HG02588 (cell line): Measurements from ENCODE around the gene MYEOV.
A peak's percentile ranks its signal among the peaks of the same experiment; 100 is the strongest.

Source experiments
- ATAC-seq: cut with Tn5 transposase; IDR thresholded peaks from one replicate; pipeline ENCODE4 v1.9.1; 2021; ENCODE audit warnings: mild to moderate bottlenecking, moderate library complexity; ENCODE audit not compliant: unreplicated experiment

MYEOV gene

DNA sequence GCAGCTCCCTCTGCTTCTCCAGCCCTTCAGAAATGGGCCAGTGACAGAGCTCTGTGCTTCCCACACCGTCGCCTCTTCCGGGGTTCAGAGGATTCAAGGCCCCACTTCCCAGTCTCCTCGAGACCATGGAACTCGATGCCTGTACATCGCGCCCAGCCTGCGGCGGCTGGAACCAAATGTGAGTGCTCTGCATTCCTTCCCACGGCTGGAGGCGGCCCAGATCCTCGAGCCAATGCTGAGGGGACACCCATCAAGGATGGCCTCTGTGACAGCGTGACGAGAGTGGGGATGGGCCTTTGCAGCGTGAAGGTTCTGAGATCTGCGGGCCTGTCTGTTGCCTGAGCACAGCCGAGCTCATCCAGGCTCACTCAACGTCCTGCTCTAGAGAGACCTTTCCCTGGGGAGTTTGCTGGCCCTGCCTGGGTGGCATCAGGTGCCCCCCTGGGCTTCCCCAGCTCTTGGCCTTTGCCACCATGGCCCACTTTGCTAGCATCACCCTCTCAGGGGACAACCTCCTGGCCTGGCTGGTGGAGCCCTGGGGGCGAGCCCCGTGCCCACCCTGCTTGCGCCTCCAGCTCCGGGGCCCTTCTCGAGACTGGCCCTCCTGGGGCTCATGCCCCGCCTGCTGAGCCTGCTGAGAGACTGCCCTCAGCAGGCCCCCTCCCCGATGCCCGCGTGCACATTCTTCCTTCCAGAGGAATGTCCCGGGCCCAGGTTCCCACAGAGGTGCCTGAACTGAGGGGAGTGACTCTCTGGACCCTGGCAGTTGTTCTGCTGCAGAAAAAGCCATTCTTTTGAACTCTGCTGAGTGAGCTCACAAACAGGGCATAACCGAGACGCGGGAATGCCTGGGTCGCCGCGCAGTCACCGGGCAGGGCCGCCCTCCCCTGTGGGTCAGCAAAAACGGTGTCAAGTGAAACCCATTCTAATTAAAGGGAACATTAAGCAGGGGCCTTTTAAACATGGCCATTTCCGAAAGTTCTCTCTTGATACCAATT, 7.3 kb upstream of the MYEOV start:
- no peak for ATAC-seq

DNA sequence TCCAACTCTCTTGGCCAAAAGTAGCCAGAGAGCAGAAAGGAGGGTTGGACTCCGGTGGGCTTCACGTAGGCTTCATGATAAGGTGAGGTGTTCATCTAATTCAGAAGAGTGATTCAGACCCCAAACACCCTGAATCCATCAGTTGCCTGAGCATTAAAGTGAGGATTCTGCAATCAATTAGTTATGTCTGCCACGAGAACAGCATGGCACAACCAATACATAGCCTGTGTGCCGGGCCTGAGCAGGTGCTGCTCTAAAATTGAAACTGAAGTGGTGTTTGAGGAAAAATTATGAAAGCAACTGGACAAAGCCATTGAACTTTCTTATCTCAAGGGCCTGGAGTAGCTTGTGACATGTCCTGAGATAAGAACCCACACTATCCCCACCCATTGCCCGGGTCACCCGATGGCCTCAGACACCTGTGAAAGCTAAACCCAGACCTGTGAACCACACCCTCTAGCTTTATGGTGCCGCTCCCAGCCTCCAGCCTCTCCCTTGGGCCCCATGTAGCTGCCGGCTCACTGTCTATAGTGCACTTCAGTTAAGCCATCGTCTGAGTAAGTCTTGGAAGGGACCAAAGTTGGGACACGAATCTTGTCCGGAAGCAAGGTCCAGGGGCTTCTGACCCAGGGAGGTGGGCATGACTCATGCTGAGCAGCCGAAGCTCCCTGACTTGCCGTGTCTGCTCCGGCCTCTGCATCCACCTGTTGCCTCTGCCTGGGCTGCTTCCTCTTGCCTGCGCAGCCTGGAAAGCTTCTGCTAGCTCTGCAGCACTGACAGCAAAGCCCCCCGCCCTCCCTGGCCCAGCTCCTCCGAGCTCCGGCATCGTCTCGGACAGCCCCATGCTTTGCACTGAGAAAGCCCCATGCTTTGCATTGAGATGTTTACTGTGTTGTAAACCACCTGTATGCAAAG, 5.7 kb upstream of the MYEOV start:
- ATAC-seq = no peak

DNA sequence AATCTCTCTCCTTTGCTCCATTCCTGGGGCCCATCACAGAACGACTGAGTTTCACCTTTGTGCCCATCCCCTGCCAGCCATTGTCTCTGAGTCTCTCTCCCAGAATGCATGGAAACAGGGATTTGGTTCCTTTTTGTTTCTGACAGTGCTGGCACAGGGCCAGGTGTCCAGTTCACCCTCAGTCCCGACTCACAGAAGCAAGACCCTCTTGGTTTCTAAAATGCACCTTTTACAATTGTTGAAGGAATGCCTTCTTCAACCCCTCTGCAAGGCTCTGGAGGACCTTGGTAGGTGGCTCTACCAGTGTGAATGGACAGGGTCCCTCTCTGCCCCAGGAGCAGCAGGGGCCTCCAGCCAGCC, 5.1 kb upstream of the MYEOV start:
- ATAC-seq = no peak

DNA sequence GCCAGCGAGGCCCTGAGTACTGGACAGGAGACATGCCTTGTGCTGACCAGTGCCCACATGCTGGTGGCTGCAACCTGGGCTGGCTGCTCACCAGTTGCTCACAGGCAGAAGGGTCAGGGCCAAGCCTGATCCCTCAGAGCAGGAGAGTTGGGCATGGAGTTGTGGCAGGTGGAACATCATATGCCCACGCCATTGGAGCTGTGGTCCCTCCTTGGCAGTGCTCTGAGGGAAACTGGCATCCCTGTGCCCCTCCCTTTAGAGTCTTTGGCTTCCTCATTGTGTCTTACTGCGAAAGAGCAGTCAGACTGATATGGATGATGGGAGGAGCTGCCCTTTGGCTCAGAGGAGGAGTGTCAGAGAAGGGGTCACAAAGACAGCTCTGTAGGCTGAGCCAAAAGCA, 3.1 kb upstream of the MYEOV start:
- no peak for ATAC-seq

DNA sequence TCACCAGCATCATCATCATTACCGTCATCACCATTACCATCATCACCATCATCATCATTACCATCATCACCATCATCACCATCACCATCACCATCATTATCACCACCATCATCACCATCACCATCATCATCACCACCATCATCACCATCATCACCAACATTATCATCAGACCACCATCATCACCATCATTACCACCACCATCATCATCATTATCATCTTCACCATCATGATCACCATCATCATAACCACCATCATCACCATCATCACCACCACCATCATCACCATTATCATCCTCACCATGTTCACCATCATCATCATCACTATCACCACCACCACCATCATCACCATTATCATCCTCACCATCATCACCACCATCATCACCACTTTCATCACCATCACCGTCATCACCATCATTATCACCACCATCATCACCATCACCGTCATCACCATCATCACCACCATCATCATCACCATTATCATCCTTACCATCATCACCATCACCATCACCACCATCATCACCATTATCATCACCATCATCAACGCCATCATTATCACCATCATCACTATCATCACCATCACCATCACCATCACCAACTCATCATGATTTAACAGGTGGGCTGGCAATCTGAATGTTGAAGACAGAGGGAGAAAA, 2.4 kb upstream of the MYEOV start:
- ATAC-seq = no peak

DNA sequence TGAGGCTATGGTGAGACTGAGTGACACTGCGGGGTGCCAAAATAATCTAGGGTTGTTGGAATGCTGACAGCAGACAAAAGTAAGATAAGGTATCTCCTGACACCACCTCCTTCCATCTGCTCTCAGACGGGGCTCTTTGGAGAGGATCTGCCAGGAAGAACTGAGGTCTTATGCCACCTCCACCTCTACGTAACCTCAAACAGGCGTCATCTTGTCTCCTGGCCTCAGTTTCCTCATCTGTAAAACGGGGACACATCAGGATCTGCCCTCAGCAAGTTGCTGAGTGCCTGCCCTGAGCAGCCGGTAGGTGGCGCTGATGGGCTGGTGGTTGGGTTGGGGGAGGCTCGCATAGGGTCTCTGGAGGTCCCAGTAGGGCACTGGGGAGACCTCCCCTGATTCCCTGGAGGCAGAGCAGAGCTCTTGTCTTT, 1.7 kb upstream of the MYEOV start:
- ATAC-seq = no peak

DNA sequence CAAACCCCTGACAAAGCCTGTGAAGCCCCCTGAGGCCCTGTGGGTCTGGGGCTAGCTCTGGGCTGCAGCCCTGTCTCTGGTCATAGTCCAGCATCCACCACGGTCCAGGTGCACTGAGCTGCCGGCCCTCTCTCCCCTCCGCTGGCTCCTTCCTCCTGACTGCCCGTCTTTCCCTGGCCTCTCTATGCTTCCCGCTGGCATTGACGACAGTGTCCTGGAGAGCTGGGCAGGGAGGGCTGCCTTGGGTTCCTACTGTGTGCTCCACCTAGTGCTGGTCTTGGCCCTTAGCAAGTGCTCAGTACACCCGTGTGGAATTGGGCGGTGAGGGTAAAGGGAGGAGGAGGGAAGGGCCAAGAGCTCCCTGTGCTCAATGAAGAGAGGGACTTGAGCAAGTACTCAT, 868 bp upstream of the MYEOV start:
- ATAC-seq = no peak

DNA sequence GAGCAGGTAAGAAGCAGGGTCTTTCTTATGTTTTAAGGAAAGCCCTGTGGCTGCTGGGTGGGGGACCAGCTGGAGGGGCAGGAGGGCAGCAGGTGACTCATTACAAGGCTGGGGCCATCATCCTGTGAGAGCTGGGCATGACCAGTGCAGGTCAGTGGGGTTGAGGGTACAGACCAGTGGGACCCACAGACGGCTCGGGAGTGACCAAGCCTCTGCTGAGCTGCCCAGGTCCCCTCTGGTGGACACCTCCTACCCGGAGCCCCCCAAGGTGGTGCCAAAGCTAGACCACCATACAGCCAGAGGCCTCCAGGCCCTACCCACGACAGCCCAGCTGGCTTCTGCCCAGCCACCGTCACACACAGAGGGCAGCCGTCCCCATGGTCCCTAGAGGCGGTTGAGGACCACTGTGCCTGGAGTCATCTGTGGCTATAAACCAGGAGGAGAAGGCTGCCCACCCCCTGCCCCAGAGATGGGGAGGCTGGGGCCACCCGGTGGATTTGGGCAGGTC, 670 bp downstream of the MYEOV start:
- ATAC-seq = no peak

DNA sequence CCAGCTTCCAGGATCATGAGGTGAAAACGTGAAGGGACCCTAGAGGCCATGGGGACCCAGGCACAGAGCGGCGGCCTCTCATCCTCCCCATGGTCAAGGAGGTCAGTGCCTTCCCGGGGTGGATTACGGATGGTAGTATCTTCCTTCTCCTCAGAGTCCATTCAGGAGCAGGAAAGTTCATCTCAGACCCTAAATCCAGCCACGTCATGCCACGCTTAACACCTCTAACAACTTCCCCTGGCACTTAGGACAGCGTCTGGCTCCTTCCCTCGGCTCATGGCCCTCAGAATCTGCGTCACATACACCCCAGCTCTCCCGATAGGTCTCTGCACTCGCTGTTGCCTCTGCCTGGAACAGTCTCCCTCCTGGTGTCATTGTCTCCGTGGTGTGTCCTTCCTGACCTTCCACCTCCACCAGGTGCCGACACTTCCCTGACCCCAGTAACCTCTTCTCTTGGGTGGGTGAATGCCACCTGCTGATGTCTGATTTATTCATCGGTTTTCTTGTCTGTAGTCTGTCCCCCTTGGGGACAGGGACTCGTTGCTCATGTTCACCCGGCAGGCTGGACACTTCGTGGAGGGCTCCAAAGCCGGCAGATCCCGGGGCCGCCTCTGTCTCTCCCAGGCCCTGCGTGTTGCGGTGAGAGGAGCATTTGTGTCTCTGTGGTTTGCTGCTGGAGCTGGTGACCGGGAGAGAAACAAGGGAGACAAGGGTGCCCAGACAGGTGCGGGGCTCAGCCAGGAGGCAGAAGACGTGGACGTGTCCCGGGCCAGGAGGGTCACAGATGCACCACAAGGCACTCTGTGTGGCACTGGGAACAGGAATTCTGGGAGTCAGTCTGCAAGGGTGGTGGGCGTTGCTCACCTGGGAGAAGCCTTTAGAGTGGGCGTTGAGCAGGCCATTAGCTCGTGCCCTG, 1.4 kb downstream of the MYEOV start:
- ATAC-seq = no peak

DNA sequence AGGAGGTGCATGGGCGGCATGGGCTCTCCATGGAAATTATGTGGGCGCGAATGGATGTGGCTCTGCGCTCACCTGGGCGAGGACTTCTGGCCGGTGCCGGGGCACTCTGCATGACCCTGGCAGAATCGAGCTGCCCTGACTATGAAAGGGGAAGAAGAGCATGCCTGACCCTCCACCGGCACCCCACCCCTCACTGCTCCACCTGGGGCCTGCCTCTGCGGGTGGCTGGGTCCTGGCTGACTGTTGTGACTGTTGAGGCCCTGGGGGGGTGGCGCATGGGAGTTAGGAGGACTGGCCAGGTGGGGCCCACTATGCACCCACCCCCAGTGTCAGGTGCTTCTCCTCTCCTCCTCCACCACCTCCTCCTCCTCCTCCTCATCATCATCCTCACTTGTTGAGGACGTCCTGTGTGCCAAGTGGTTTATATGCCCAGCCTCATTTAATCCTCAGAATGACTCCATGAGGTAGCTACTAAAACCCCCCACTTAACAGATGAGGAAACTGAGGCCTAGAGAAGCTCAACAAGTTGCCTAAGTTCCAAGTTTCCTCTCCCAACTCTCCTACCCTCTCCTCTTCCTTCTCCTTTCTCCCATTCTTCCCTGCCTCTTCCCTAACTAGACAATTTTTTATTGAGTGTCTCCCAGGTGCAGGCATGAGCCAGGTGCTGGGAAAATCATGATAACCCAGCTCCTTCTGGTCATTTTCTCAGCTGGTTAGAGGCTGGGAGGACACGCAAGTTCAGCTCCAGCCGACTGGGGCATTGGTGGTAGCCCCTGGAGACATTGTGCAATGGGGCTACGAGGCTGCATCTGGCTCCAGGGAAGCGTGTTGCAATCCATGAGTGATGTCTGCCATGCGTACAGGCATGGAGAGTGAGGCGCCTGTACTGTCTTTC, 2.3 kb downstream of the MYEOV start:
- ATAC-seq = no peak

DNA sequence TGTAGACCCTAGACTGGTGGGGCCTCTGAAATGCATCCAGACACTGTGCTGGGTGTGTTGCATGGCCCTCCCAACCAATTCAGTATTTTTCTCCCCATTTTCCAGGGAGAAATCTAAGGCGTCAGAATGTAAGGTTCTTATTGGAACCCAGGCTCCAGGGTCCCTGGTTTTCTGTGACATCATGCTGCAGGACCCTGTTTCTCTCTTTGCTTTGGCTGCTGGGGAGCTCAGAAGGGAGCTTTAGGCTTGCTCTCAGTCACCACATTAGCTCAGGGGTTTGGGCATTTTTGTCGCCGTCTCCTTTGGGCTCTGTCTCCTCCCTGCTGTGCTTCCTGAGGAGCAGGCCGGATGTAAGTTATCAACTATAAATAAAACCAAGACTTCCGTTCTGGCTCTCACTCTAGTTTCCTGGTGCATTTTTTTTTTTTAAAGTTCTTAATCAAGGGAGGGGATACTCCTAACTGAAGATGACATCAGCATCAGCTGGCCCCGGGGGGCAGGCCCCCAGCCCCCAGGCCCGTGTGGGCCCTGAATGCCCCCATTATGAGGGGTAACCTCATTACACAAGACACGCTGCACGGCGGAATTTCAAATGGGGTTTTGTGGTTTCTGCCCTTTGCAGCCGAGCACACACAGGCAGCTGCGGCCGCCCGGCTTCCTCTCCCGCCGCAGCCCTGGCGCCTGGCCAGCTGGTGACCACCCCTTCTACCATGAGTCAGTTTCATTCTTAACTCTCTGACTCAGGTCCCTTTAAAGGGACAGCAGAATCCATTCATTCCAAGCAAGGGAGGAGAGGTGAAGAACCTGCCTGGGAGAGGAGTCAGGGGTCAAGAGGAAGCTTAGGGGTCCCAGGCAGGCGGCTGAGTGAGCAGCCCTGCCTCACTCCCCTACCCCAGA, 3.2 kb downstream of the MYEOV start:
- peak; percentile 44 for ATAC-seq

DNA sequence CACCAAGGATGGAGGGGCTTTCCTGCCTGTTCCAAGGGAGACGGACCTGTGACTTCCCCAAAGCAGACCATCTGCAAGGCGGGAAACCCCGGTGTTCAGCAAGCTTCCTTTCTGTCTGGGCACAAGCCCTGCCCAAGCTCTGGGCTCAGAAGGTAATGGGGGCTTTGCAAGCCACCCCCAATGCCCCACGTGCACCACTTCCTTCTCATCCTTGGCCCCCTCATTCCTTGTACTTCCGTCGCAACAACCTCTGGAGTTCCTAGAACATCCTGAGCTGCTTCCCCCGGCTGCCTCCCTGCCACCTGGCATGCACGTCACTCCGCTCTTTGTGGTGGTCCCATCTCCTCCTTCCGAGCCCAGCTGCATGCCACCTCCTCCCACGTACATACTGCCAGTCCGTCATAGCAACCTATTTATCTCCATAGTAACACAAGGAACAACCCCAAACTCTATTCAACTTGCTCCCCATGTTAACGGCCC, 3.9 kb downstream of the MYEOV start:
- ATAC-seq = peak; percentile 25

DNA sequence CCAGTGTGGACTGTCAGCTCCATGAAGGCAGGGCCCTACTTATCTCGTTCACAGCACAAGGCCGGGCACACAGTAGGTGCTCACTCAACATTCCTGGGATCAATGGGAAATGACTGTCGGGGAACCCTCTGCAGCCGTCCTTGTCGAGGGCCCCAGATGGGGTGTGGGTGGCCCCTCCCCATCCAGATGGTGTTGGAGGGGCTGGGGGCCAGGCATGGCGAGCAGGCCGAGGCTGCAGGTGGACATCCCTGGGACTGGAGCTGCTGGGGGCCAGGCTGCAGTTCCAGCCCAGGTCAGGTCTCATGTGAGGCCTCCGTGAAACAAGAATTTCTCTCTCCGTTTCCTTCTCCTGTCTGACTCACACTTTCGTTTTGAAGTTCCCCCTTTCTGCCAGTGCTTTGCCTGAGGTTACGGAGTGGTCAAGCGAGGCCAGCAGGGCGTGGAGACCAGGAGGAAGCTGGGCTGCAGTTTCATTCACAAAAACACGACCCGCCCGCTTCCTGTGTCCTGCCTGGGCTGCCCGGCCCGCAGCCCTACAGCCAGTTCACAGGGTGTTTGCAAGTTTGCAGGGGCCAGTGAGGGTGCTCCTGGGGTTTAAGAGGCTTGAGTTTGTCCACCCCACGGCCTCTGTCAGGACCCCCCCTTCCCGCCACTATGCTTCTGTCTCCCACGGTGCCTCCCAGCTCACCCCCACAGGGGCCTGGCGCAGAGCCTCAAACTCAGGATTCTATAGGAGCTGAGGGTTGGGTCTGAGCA, 4.5 kb downstream of the MYEOV start:
- ATAC-seq = peak; percentile 46

DNA sequence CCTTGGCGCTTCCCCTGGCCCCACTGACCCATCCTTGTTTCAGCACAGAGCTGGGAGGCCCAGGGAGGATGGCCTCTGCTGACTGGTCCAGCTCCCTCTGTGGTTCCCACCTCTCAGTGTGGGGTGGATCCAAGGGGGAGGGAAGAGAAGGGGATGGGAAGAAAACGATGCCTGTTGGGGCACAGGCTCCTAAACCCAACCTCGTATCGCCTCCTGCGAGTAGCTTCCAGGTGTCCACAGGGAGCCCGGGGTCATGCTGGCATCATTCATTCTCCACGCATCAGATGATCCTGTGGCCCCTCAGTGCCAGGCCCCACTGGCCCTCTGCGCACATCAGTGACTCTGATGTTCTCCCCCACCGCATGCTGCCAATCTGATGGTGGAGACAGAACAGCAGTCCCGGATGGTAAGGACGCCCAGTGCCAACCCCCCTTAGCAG, 5.1 kb downstream of the MYEOV start:
- ATAC-seq = no peak

DNA sequence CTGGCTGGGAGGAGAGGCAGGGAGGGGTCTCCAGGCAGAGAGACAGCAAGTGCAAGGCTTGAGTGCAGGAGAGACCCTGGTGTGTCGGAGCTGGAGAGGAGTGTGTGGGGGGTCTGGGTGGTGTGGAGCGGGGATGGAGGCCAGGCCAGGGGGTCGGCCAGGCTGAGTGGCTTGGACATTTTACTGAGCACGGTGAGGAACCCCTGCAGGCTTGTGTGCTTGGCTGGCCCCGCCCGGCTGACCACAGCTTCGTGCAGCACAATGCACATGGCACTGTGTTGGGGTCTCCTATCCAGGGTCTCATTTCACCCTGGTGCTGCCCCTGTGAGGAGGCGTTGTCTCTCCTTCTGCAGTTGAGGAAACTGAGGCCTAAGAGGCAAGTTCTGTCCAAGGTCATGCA, 5.6 kb downstream of the MYEOV start:
- no peak for ATAC-seq

DNA sequence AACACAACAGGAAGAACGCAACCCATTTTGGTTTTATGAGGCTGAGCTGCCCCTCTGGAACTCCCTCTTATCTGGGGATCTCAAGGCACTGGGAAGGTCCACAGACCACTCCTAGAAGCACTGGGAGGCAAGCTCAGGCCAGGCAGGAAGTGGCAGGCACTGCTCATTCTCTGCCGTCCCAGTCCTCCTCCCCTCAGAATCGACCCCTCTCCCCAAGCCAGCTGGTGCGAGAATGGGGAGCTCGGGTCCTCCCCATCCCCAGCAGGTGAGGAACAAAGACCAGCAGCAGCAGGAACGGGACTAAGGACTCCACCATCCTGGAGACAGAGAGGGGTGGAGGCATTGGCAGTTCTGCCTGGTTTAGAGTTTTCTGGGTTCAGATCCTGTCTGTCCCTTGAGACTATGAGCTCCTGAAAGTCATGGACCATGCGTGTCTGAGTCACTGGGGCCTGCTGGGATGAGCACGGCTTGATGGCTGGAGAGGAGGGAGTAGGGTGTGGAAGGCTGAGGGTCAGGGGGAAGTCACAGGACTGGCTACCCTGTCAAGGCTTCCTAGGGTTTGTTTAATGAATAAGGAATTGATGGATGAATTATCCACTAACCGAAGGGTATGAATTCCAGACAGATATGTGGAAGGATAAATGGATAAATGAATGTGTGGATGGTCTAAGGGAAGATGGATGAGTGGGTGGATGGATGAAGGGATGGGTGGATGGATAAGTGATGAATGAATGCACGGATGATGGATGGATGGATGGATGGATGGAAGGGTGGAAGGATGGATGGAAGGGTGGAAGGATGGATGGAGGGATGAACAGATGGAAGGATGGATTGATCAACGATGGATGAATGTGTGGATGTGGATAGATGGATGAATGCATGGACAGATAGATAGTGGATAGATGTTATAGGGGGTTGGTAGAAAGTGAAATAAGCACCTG, 6.4 kb downstream of the MYEOV start:
- ATAC-seq = no peak
